Astrocyte (in vitro differentiated cells and primary cell): Measurements from ENCODE around the gene SAMM50. TPM values are rescaled to one million over a fixed set of nuclear protein-coding genes. Genes with fewer than 3 reads are reported as not detected.

ENCODE experiments used
- DNase-seq: peaks from one replicate; pipeline ENCODE4 v3.0.0-alpha.2; 2010; ENCODE audit warnings: low read depth
- FAIRE-seq: peaks from 2 replicates; lab custom pipeline; 2011; peaks lifted over from hg19 to GRCh38; lab: Jason Lieb, UNC
- H2AFZ ChIP-seq: 2 replicates; pipeline ENCODE4 v1.6.0; 2012; ENCODE audit warnings: low read depth, low read length, inconsistent platforms
- H3K27ac ChIP-seq: 2 replicates; pipeline ENCODE4 v1.5.1; 2011; ENCODE audit warnings: low read depth, low read length, inconsistent platforms
- H3K27me3 ChIP-seq: 2 replicates; pipeline ENCODE4 v1.6.0; 2011; ENCODE audit warnings: low read length, inconsistent platforms; ENCODE audit not compliant: insufficient read depth
- H3K36me3 ChIP-seq: 2 replicates; pipeline ENCODE4 v1.5.1; 2011; ENCODE audit warnings: low read length, inconsistent platforms; ENCODE audit not compliant: insufficient read depth
- H3K4me1 ChIP-seq: 2 replicates; pipeline ENCODE4 v1.5.1; 2011; ENCODE audit warnings: low read length, inconsistent platforms; ENCODE audit not compliant: insufficient read depth
- H3K4me2 ChIP-seq: 2 replicates; pipeline ENCODE4 v1.6.0; 2012; ENCODE audit warnings: low read length, inconsistent platforms
- H3K4me3 ChIP-seq: 2 replicates; pipeline ENCODE4 v1.5.1; 2011; ENCODE audit warnings: low read depth, mild to moderate bottlenecking, low read length, inconsistent platforms; ENCODE audit not compliant: insufficient read depth
- H3K79me2 ChIP-seq: 2 replicates; pipeline ENCODE4 v1.6.0; 2012; ENCODE audit warnings: mild to moderate bottlenecking, low read length, inconsistent platforms; ENCODE audit not compliant: insufficient read depth
- H3K9ac ChIP-seq: 2 replicates; pipeline ENCODE4 v1.6.0; 2012; ENCODE audit warnings: mild to moderate bottlenecking, low read length, inconsistent platforms
- H3K9me3 ChIP-seq: 2 replicates; pipeline ENCODE4 v1.5.1; 2012; ENCODE audit warnings: low read depth, mild to moderate bottlenecking, low read length, inconsistent platforms; ENCODE audit not compliant: insufficient read depth
- H4K20me1 ChIP-seq: 2 replicates; pipeline ENCODE4 v1.6.0; 2012; ENCODE audit warnings: low read length, inconsistent platforms; ENCODE audit not compliant: insufficient read depth
- H3K27ac Mint-ChIP-seq: one replicate; pipeline ENCODE4 v1.8.0; 2021; ENCODE audit warnings: mild to moderate bottlenecking, mixed read lengths; ENCODE audit not compliant: unreplicated experiment
- H3K27me3 Mint-ChIP-seq: one replicate; pipeline ENCODE4 v1.8.0; 2021; ENCODE audit warnings: low read depth, mixed read lengths; ENCODE audit not compliant: unreplicated experiment
- H3K36me3 Mint-ChIP-seq: one replicate; pipeline ENCODE4 v1.8.0; 2021; ENCODE audit warnings: low read depth, mixed read lengths; ENCODE audit not compliant: unreplicated experiment
- H3K4me1 Mint-ChIP-seq: one replicate; pipeline ENCODE4 v1.8.0; 2021; ENCODE audit warnings: low read depth, mixed read lengths; ENCODE audit not compliant: unreplicated experiment
- H3K4me3 Mint-ChIP-seq: one replicate; pipeline ENCODE4 v1.8.0; 2021; ENCODE audit warnings: mild to moderate bottlenecking, moderate library complexity, mixed read lengths; ENCODE audit not compliant: unreplicated experiment
- H3K9me3 Mint-ChIP-seq: one replicate; pipeline ENCODE4 v1.8.0; 2021; ENCODE audit warnings: mild to moderate bottlenecking, mixed read lengths; ENCODE audit not compliant: unreplicated experiment
- CTCF ChIP-seq: IDR thresholded peaks from 2 replicates; pipeline ENCODE4 v1.5.1; 2011; ENCODE audit warnings: low read depth, mild to moderate bottlenecking, inconsistent platforms, low read length, moderate library complexity; ENCODE audit not compliant: insufficient read depth
- EZH2 ChIP-seq: IDR thresholded peaks from 2 replicates; pipeline ENCODE4 v1.6.1; 2012; ENCODE audit warnings: mild to moderate bottlenecking, low read length, inconsistent platforms; ENCODE audit not compliant: insufficient read depth
- total RNA-seq: library from RNA; stranded (reverse); gene quantifications from 2 replicates; pipeline ENCODE4 v1.2.1, GENCODE V29; 2021

The SAMM50 gene
- total RNA-seq, 1 donor from 2014 or later: 63.4 TPM

GRCh38 chr22:43923191-43923590, 32.1 kb upstream of the SAMM50 start:
- H4K20me1 ChIP-seq: peaks cover 32% of the 10 kb centered on the region
- peak overlapping the region; percentile 89 for H2AFZ ChIP-seq
- peaks cover 8% of the 10 kb centered on the region for H3K36me3 ChIP-seq
- DNase-seq (no peak), FAIRE-seq (no peak)
- H3K79me2 ChIP-seq: peaks cover 19% of the 10 kb centered on the region
- peaks cover 37% of the 10 kb centered on the region for H3K4me1 Mint-ChIP-seq
- TF ChIP-seq CTCF: no peak
- peak overlapping the region; percentile 69 for H3K27ac ChIP-seq
- H3K4me3 Mint-ChIP-seq: peak overlapping the region; percentile 81
- no peaks in the 10 kb centered on the region for H3K27me3 ChIP-seq
- peak overlapping the region; percentile 86 for H3K27ac Mint-ChIP-seq
- peak overlapping the region; percentile 7 for H3K4me3 ChIP-seq
- H3K36me3 Mint-ChIP-seq: no peaks in the 10 kb centered on the region
- no peaks in the 10 kb centered on the region for H3K9me3 ChIP-seq
- H3K9ac ChIP-seq: peak overlapping the region; percentile 64
- peaks cover 9% of the 10 kb centered on the region for H3K27me3 Mint-ChIP-seq
- H3K4me2 ChIP-seq: peak overlapping the region; percentile 85
- no peaks in the 10 kb centered on the region for H3K9me3 Mint-ChIP-seq
- H3K4me1 ChIP-seq: peaks cover 47% of the 10 kb centered on the region

GRCh38 chr22:43923631-43924464, 31.4 kb upstream of the SAMM50 start, which contains the start of gene PNPLA3:
Gene PNPLA3 (plus strand): TSS chr22:43923805. CDS start chr22:43923912, 107 bp downstream.
- Mint-ChIP-seq H3K27me3 (peaks cover 7% of the 10 kb centered on the region), H3K27ac (peak within 1 kb of the TSS; percentile 86), H3K36me3 (no peaks in the 10 kb centered on the region), H3K9me3 (no peaks in the 10 kb centered on the region), H3K4me3 (peak within 1 kb of the TSS; percentile 83), H3K4me1 (peaks cover 37% of the 10 kb centered on the region)
- peak within 1 kb of the TSS; percentile 79 for H3K9ac ChIP-seq
- H3K9me3 ChIP-seq: no peaks in the 10 kb centered on the region
- peak within 1 kb of the TSS; percentile 69 for H3K27ac ChIP-seq
- no peaks in the 10 kb centered on the region for H3K27me3 ChIP-seq
- peaks cover 35% of the 10 kb centered on the region for H4K20me1 ChIP-seq
- peaks cover 19% of the 10 kb centered on the region for H3K79me2 ChIP-seq
- DNase-seq (peak; percentile 78), FAIRE-seq (no peak)
- peaks cover 13% of the 10 kb centered on the region for H3K36me3 ChIP-seq
- peaks cover 47% of the 10 kb centered on the region for H3K4me1 ChIP-seq
- TF ChIP-seq CTCF (peak; percentile 5), EZH2 (no peak)
- H3K4me3 ChIP-seq: peak within 1 kb of the TSS; percentile 67
- H2AFZ ChIP-seq: peak within 1 kb of the TSS; percentile 89
- H3K4me2 ChIP-seq: peak within 1 kb of the TSS; percentile 94

- Mint-ChIP-seq H3K36me3 (peaks cover 2% of the 10 kb centered on the region), H3K27me3 (peaks cover 2% of the 10 kb centered on the region), H3K9me3 (no peaks in the 10 kb centered on the region), H3K27ac (peak overlapping the region; percentile 77), H3K4me3 (peak overlapping the region; percentile 83), H3K4me1 (peaks cover 37% of the 10 kb centered on the region)
- Histone ChIP-seq H3K9me3 (no peaks in the 10 kb centered on the region), H4K20me1 (peaks cover 35% of the 10 kb centered on the region), H3K27ac (peak overlapping the region; percentile 7), H3K79me2 (peaks cover 19% of the 10 kb centered on the region), H3K4me2 (peak overlapping the region; percentile 94), H3K4me3 (peak overlapping the region; percentile 67), H3K9ac (peak overlapping the region; percentile 79), H2AFZ (no peak overlapping the region), H3K27me3 (no peaks in the 10 kb centered on the region), H3K4me1 (peaks cover 38% of the 10 kb centered on the region), H3K36me3 (peaks cover 16% of the 10 kb centered on the region)
- no peak for TF ChIP-seq EZH2
- no peak for TF ChIP-seq CTCF
- FAIRE-seq (no peak), DNase-seq (no peak)
Measured at GRCh38 chr22:43924877-43925276, 30.4 kb upstream of the SAMM50 start.
